Measurements from ENCODE around the gene IGLL5. TPM values are rescaled to one million over a fixed set of nuclear protein-coding genes. Genes with fewer than 3 reads are reported as not detected.

IGLL5 gene
- total and polyA plus RNA-seq, 4 experiments from 2014 or later, result 0.26 to 3.6 TPM; not detected in 2

GRCh38 chr22:22913989-22914388 lies 26.4 kb downstream of the IGLL5 start:
- no peaks in the 10 kb centered on the region for H3K36me3 Mint-ChIP-seq
- CTCF ChIA-PET (ENCODE audit: partially characterized antibody), result interaction anchor here (1.3 kb wide), 2 partner anchors 10 to 161 kb away, joined by 3 read pairs; no protein-coding TSS in a partner anchor

DNA sequence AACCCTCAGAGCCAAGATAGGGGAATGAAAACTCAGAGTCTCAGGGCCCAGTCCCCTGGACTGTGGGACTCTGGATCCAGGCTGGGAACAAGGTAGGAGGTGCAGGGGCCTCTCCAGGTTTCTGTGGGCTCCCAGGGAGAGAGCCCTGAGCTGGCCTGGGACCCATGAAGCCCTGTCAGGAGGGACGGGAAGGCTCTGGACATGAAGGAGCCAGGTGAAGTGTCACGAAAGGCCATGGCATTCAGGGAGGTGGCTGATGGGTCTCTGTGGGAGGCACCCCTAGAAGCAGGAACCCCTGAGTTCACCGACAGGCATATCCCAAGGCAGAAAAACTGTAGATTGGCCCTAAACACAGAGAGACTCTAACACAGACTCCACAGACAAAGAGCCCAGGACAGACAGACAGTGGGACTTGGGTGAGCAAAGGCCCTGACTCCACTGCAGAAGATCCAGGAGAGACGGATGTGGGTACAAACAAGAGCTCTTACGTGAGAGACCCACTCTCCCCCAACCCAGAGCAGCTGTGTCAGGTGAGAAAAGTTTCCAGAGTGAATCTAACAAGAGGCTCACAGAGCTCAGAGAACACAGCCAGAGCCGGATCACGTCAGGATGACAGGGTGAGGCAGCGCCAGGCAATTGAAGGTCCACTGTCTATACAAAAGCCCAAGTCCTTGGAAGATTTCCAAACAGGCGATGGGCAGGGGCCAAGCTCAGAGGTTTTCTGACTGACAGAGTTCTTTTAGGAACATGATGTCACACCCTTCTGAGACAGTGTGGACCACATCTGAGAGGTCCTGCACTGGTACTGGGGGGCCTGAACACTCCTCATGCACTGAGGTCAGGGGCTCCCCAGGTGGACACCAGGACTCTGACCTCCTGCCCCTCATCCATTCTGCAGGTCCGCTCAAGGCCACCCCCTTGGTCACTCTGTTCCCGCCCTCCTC lies 27.4 kb downstream of the IGLL5 start:
- no peak overlapping the region for H3K4me3 Mint-ChIP-seq
- peaks cover 0 to 4% of the 10 kb centered on the region in 2 donors for H3K27me3 Mint-ChIP-seq
- POLR2A ChIA-PET (ENCODE audit: partially characterized antibody), result no interaction called here
- Histone ChIP-seq H3K9me3 (ENCODE audit: control insufficient read depth in 1 of 2, low read length in 2 of 2) (no peaks in the 10 kb centered on the region), H3K4me3 (ENCODE audit: low read length in 2 of 2) (no peak overlapping the region), H3K4me1 (ENCODE audit: insufficient read depth, low read length) (no peaks in the 10 kb centered on the region), H3K27me3 (ENCODE audit: insufficient read depth, low read length) (no peaks in the 10 kb centered on the region), H3K27ac (ENCODE audit: low read depth, low read length) (no peak overlapping the region), H3K36me3 (ENCODE audit: insufficient read depth, low read length) (no peaks in the 10 kb centered on the region)
- no peak for DNase-seq
- peak overlapping the region in 1 of 7 donors; percentile 38 for H3K27ac Mint-ChIP-seq
- CTCF ChIA-PET (ENCODE audit: partially characterized antibody), result interaction anchor here (1.4 kb wide), 1 partner anchor 31 kb away, joined by 5 read pairs; no protein-coding TSS in a partner anchor
- peaks cover 0 to 1% (median 0%) of the 10 kb centered on the region in 8 donors for H3K9me3 Mint-ChIP-seq
- intact Hi-C loops (cut with micrococcal nuclease), result no loop called here
- no peaks in the 10 kb centered on the region for H3K4me1 Mint-ChIP-seq
- no peaks in the 10 kb centered on the region for H3K36me3 Mint-ChIP-seq

More at GRCh38 chr22:22913989-22914388, 26.4 kb downstream of the IGLL5 start:
- Histone ChIP-seq H3K27ac (ENCODE audit: low read depth, low read length) (no peak overlapping the region), H3K27me3 (ENCODE audit: insufficient read depth, low read length) (no peaks in the 10 kb centered on the region), H3K4me3 (ENCODE audit: low read length in 2 of 2) (no peak overlapping the region), H3K4me1 (ENCODE audit: insufficient read depth, low read length) (no peaks in the 10 kb centered on the region), H3K9me3 (ENCODE audit: control insufficient read depth in 1 of 2, low read length in 2 of 2) (no peaks in the 10 kb centered on the region), H3K36me3 (ENCODE audit: insufficient read depth, low read length) (no peaks in the 10 kb centered on the region)
- POLR2A ChIA-PET (ENCODE audit: partially characterized antibody), result no interaction called here
- H3K27ac Mint-ChIP-seq, result no peak overlapping the region
- peaks cover 2 to 4% of the 10 kb centered on the region in 2 donors for H3K27me3 Mint-ChIP-seq
- no peak for DNase-seq
- H3K4me3 Mint-ChIP-seq, result no peak overlapping the region
- H3K4me1 Mint-ChIP-seq, result no peaks in the 10 kb centered on the region
- H3K9me3 Mint-ChIP-seq, result peaks cover 0 to 1% (median 0%) of the 10 kb centered on the region in 8 donors
- intact Hi-C loops (cut with micrococcal nuclease), result no loop called here

DNA sequence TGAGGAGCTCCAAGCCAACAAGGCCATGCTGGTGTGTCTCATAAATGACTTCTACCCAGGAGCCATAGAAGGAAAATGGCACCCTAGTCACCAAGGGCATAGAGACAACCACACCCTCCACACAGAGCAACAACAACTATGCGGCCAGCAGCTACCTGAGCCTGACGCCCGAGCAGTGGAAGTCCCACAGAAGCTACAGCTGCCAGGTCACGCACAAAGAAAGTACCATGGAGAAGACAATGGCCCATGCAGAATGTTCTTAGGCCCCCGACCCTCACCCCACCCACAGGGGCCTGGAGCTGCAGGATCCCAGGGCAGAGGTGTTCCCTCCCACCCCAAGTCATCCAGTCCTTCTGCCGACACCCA lies 28.0 kb downstream of the IGLL5 start:
- H3K4me1 ChIP-seq (ENCODE audit: insufficient read depth, low read length), result no peaks in the 10 kb centered on the region
- peaks cover 0 to 2% of the 10 kb centered on the region in 2 donors for H3K27me3 Mint-ChIP-seq

GRCh38 chr22:22916215-22916951 lies 28.8 kb downstream of the IGLL5 start:
- peaks cover 0 to 2% of the 10 kb centered on the region in 2 donors for H3K27me3 Mint-ChIP-seq
- Histone ChIP-seq H3K9me3 (ENCODE audit: control insufficient read depth in 1 of 2, low read length in 2 of 2) (no peaks in the 10 kb centered on the region), H3K27me3 (ENCODE audit: insufficient read depth, low read length) (no peaks in the 10 kb centered on the region), H3K36me3 (ENCODE audit: insufficient read depth, low read length) (no peaks in the 10 kb centered on the region), H3K4me1 (ENCODE audit: insufficient read depth, low read length) (no peaks in the 10 kb centered on the region), H3K4me3 (ENCODE audit: low read length in 2 of 2) (no peak overlapping the region), H3K27ac (ENCODE audit: low read depth, low read length) (no peak overlapping the region)
- intact Hi-C loops (cut with micrococcal nuclease), result no loop called here
- DNase-seq, result no peak
- peaks cover 0 to 1% (median 0%) of the 10 kb centered on the region in 8 donors for H3K9me3 Mint-ChIP-seq
- CTCF ChIA-PET (ENCODE audit: partially characterized antibody), result interaction anchor here (1.4 kb wide), 1 partner anchor 32 kb away, joined by 5 read pairs; no protein-coding TSS in a partner anchor
- no peaks in the 10 kb centered on the region for H3K4me1 Mint-ChIP-seq
- POLR2A ChIA-PET (ENCODE audit: partially characterized antibody), result interaction anchor here (0.6 kb wide), 1 partner anchor 34 kb away, joined by 3 read pairs; no protein-coding TSS in a partner anchor
- H3K27ac Mint-ChIP-seq, result peak overlapping the region in 1 of 7 donors; percentile 56
- H3K4me3 Mint-ChIP-seq, result no peak overlapping the region
- H3K36me3 Mint-ChIP-seq, result no peaks in the 10 kb centered on the region

More for the DNA sequence above, 28.0 kb downstream of the IGLL5 start:
- CTCF ChIA-PET (ENCODE audit: partially characterized antibody), result interaction anchor here (1.4 kb wide), 1 partner anchor 31 kb away, joined by 5 read pairs; no protein-coding TSS in a partner anchor
- Mint-ChIP-seq H3K36me3 (no peaks in the 10 kb centered on the region), H3K9me3 (peaks cover 0 to 1% (median 0%) of the 10 kb centered on the region in 8 donors), H3K4me3 (no peak overlapping the region), H3K27ac (no peak overlapping the region), H3K4me1 (no peaks in the 10 kb centered on the region)
- no peaks in the 10 kb centered on the region for H3K9me3 ChIP-seq (ENCODE audit: control insufficient read depth in 1 of 2, low read length in 2 of 2)
- POLR2A ChIA-PET (ENCODE audit: partially characterized antibody), result no interaction called here
- no peaks in the 10 kb centered on the region for H3K36me3 ChIP-seq (ENCODE audit: insufficient read depth, low read length)
- H3K27me3 ChIP-seq (ENCODE audit: insufficient read depth, low read length), result no peaks in the 10 kb centered on the region
- intact Hi-C loops (cut with micrococcal nuclease), result no loop called here
- no peak overlapping the region for H3K4me3 ChIP-seq (ENCODE audit: low read length in 2 of 2)
- no peak for DNase-seq
- no peak overlapping the region for H3K27ac ChIP-seq (ENCODE audit: low read depth, low read length)

GRCh38 chr22:22916952-22917290 lies 29.3 kb downstream of the IGLL5 start:
- Histone ChIP-seq H3K4me3 (ENCODE audit: low read length in 2 of 2) (no peak overlapping the region), H3K4me1 (ENCODE audit: insufficient read depth, low read length) (no peaks in the 10 kb centered on the region), H3K36me3 (ENCODE audit: insufficient read depth, low read length) (no peaks in the 10 kb centered on the region), H3K9me3 (ENCODE audit: control insufficient read depth in 1 of 2, low read length in 2 of 2) (no peaks in the 10 kb centered on the region), H3K27ac (ENCODE audit: low read depth, low read length) (no peak overlapping the region), H3K27me3 (ENCODE audit: insufficient read depth, low read length) (no peaks in the 10 kb centered on the region)
- Mint-ChIP-seq H3K4me1 (no peaks in the 10 kb centered on the region), H3K36me3 (no peaks in the 10 kb centered on the region), H3K27ac (no peak overlapping the region), H3K4me3 (no peak overlapping the region), H3K9me3 (peaks cover 0 to 1% (median 0%) of the 10 kb centered on the region in 8 donors), H3K27me3 (peaks cover 0 to 2% of the 10 kb centered on the region in 2 donors)
- POLR2A ChIA-PET (ENCODE audit: partially characterized antibody), result interaction anchor here (0.6 kb wide), 1 partner anchor 33 kb away, joined by 3 read pairs; no protein-coding TSS in a partner anchor
- CTCF ChIA-PET (ENCODE audit: partially characterized antibody), result no interaction called here
- intact Hi-C loops (cut with micrococcal nuclease), result no loop called here
- DNase-seq, result no peak

DNA sequence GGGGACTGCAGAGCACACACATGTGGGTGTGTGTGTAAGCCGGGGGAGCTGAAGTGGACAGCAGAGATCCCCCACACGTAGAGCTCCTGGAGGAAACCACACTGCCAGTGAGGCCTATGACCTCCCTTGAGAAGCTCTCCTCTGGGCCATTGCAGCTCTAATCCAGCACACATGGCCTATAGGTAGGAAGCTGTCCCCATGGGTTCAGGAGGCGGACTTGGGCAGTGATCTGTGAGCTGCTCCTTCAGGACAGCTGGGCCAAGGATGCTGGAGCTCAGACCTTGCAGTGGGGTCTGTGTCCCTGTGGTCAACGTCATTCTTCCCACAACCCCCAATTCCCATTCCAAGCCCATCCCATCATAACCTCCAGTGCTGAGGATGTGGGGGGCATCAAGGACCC lies 29.8 kb downstream of the IGLL5 start:
- CTCF ChIA-PET (ENCODE audit: partially characterized antibody), result no interaction called here

More for the DNA sequence above, 29.8 kb downstream of the IGLL5 start:
- H3K4me1 ChIP-seq (ENCODE audit: insufficient read depth, low read length), result no peaks in the 10 kb centered on the region
- no peak for DNase-seq
- POLR2A ChIA-PET (ENCODE audit: partially characterized antibody), result no interaction called here
- intact Hi-C loops (cut with micrococcal nuclease), result no loop called here
- Mint-ChIP-seq H3K27me3 (peaks cover 0 to 2% of the 10 kb centered on the region in 2 donors), H3K4me3 (no peak overlapping the region), H3K27ac (peak overlapping the region in 1 of 7 donors; percentile 33), H3K9me3 (peaks cover 0 to 1% (median 0%) of the 10 kb centered on the region in 8 donors), H3K36me3 (no peaks in the 10 kb centered on the region), H3K4me1 (no peaks in the 10 kb centered on the region)
- H3K27me3 ChIP-seq (ENCODE audit: insufficient read depth, low read length), result no peaks in the 10 kb centered on the region
- no peaks in the 10 kb centered on the region for H3K9me3 ChIP-seq (ENCODE audit: control insufficient read depth in 1 of 2, low read length in 2 of 2)
- H3K36me3 ChIP-seq (ENCODE audit: insufficient read depth, low read length), result no peaks in the 10 kb centered on the region
- no peak overlapping the region for H3K4me3 ChIP-seq (ENCODE audit: low read length in 2 of 2)
- no peak overlapping the region for H3K27ac ChIP-seq (ENCODE audit: low read depth, low read length)

All from CD4-positive, alpha-beta memory T cell (primary cell).